ENCODE data around the gene SNED1. TPM values are rescaled to one million over a fixed set of nuclear protein-coding genes. Genes with fewer than 3 reads are reported as not detected.

The SNED1 gene
- polyA plus RNA-seq, 1 donor from 2014 or later = 0.32 TPM

DNA sequence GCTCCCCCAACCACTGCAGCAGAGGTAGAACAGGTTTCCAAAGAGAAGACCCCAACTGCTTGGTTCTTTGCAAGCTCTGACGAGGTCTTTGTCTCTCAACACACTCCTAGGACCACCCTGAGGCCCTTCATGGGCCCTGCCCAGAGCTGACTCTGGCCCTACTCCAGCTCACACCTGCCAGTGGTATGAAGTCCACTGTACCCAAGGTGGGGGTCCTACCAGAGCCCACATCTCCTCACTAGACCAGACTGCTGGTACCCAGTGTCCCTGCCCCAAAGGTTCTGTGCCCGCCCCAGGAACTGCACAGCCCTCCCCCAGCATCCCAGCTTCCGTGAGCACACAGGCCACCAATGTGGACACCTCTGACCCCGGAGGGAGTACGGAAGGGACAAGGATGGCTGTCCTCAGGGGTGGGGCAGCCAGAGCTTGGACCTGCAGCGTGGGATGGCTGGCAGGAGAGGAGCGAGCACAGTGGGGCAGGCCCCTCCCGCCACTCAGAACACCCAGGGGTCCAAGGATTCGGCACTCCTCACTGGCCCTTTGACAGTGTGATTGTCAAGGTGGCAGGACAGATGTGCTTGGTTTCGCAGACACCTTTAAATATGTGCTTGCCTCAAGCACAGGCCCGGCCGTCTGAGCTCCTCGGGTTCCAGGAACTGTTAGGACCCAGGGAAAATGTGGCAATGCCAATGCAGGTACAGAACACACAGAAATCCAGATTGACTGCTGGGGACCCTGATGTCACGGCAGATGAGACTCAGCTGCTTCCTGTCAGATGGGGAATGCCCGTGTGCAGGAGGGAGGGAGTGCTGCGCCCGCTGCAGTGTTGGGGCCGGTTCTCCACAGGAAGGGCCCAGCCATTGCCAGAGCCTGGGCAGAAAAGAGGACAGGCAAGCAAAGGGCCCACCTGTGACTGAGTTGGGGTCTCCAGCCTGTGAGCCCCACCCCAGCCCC lies 52.5 kb downstream of the SNED1 start:
- Histone ChIP-seq H3K4me3 (ENCODE audit: low read length) (no peak overlapping the region), H3K9ac (ENCODE audit: low read length) (no peak overlapping the region), H3K9me2 (ENCODE audit: insufficient read depth, low read length) (no peaks in the 10 kb centered on the region), H2AFZ (ENCODE audit: low read depth, low read length) (no peak overlapping the region), H3F3A (ENCODE audit: insufficient read depth, low read length, poor library complexity, severe bottlenecking) (no peaks in the 10 kb centered on the region), H3K27ac (ENCODE audit: low read length) (no peak overlapping the region), H3K79me2 (replicated peaks; ENCODE audit: insufficient read depth, low read length) (no peaks in the 10 kb centered on the region), H3K9me3 (ENCODE audit: low read length) (no peaks in the 10 kb centered on the region), H3K36me3 (ENCODE audit: insufficient read depth, low read length) (no peaks in the 10 kb centered on the region), H3K4me2 (ENCODE audit: low read length) (no peak overlapping the region), H3K27me3 (ENCODE audit: insufficient read depth, low read depth, low read length) (peaks cover 20% of the 10 kb centered on the region), H4K20me1 (ENCODE audit: insufficient read depth) (no peaks in the 10 kb centered on the region)
- TF ChIP-seq SMC3 (conservative IDR thresholded peaks at IDR 0.05; ENCODE audit: poor library complexity) = no peak
- no peak for TF ChIP-seq MXI1 (conservative IDR thresholded peaks at IDR 0.05; ENCODE audit: poor library complexity, severe bottlenecking)
- TF ChIP-seq TAF1 (IDR thresholded peaks at IDR 0.05; ENCODE audit: low read depth) = no peak
- no peak for TF ChIP-seq POLR2AphosphoS5 (IDR thresholded peaks at IDR 0.05)
- TF ChIP-seq RAD21 (conservative IDR thresholded peaks at IDR 0.05) = no peak
- TF ChIP-seq, protein P1, sequence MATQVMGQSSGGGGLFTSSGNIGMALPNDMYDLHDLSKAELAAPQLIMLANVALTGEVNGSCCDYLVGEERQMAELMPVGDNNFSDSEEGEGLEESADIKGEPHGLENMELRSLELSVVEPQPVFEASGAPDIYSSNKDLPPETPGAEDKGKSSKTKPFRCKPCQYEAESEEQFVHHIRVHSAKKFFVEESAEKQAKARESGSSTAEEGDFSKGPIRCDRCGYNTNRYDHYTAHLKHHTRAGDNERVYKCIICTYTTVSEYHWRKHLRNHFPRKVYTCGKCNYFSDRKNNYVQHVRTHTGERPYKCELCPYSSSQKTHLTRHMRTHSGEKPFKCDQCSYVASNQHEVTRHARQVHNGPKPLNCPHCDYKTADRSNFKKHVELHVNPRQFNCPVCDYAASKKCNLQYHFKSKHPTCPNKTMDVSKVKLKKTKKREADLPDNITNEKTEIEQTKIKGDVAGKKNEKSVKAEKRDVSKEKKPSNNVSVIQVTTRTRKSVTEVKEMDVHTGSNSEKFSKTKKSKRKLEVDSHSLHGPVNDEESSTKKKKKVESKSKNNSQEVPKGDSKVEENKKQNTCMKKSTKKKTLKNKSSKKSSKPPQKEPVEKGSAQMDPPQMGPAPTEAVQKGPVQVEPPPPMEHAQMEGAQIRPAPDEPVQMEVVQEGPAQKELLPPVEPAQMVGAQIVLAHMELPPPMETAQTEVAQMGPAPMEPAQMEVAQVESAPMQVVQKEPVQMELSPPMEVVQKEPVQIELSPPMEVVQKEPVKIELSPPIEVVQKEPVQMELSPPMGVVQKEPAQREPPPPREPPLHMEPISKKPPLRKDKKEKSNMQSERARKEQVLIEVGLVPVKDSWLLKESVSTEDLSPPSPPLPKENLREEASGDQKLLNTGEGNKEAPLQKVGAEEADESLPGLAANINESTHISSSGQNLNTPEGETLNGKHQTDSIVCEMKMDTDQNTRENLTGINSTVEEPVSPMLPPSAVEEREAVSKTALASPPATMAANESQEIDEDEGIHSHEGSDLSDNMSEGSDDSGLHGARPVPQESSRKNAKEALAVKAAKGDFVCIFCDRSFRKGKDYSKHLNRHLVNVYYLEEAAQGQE (IDR thresholded peaks at IDR 0.05; ENCODE audit: borderline replicate concordance) = no peak
- TF ChIP-seq, protein P2, sequence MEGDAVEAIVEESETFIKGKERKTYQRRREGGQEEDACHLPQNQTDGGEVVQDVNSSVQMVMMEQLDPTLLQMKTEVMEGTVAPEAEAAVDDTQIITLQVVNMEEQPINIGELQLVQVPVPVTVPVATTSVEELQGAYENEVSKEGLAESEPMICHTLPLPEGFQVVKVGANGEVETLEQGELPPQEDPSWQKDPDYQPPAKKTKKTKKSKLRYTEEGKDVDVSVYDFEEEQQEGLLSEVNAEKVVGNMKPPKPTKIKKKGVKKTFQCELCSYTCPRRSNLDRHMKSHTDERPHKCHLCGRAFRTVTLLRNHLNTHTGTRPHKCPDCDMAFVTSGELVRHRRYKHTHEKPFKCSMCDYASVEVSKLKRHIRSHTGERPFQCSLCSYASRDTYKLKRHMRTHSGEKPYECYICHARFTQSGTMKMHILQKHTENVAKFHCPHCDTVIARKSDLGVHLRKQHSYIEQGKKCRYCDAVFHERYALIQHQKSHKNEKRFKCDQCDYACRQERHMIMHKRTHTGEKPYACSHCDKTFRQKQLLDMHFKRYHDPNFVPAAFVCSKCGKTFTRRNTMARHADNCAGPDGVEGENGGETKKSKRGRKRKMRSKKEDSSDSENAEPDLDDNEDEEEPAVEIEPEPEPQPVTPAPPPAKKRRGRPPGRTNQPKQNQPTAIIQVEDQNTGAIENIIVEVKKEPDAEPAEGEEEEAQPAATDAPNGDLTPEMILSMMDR (IDR thresholded peaks at IDR 0.05; ENCODE audit: poor library complexity, severe bottlenecking) = no peak
- no peak for TF ChIP-seq EP300 (conservative IDR thresholded peaks at IDR 0.05; ENCODE audit: poor library complexity, severe bottlenecking)
- TF ChIP-seq EZH2 (IDR thresholded peaks at IDR 0.05; ENCODE audit: borderline replicate concordance, insufficient read depth, low read length, poor library complexity, severe bottlenecking) = no peak

DNA sequence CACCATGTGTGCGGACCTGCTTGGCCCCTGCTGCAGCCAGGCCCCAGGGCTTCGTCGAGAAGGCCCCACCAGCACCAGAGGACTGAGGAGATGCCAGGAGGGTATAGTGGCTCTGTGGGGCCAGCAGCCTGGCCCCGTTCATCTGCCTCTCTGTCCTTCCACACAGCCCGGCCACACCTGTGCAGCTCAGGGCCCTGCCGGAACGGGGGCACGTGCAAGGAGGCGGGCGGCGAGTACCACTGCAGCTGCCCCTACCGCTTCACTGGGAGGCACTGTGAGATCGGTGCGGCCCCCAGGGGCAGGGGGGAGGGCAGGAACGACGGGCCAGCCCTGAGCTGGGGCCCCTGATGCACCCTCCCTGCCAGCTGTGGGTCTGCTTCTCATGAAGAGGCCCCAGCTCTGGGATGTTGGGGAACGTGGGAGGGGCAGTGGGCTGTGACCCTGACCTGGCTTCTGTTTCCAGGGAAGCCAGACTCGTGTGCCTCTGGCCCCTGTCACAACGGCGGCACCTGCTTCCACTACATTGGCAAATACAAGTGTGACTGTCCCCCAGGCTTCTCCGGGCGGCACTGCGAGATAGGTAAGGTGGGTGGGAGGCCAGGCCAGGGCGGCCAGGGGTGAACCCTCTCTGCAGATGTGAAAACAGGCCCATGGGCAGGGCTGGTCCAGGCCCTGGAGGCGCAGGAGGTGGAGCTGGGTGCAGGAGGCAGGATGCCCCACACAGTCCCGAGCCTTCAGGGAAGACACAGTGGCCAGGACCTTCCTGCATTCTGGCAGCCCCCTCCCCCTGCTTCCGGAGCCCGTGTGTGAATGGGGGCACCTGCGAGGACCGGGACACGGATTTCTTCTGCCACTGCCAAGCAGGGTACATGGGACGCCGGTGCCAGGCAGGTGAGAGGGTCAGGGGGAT lies 53.4 kb downstream of the SNED1 start:
- no peaks in the 10 kb centered on the region for H4K20me1 ChIP-seq (ENCODE audit: insufficient read depth)
- H3K4me2 ChIP-seq (ENCODE audit: low read length) = no peak overlapping the region

More for the DNA sequence above, 53.4 kb downstream of the SNED1 start:
- Histone ChIP-seq H3K9me2 (ENCODE audit: insufficient read depth, low read length) (no peaks in the 10 kb centered on the region), H3K79me2 (replicated peaks; ENCODE audit: insufficient read depth, low read length) (no peaks in the 10 kb centered on the region), H3K27me3 (ENCODE audit: insufficient read depth, low read depth, low read length) (peaks cover 20% of the 10 kb centered on the region), H2AFZ (ENCODE audit: low read depth, low read length) (no peak overlapping the region), H3K9me3 (ENCODE audit: low read length) (no peaks in the 10 kb centered on the region), H3K4me3 (ENCODE audit: low read length) (no peak overlapping the region), H3F3A (ENCODE audit: insufficient read depth, low read length, poor library complexity, severe bottlenecking) (no peaks in the 10 kb centered on the region), H3K27ac (ENCODE audit: low read length) (no peak overlapping the region), H3K36me3 (ENCODE audit: insufficient read depth, low read length) (no peaks in the 10 kb centered on the region), H3K9ac (ENCODE audit: low read length) (no peak overlapping the region)
- TF ChIP-seq EZH2 (IDR thresholded peaks at IDR 0.05; ENCODE audit: borderline replicate concordance, insufficient read depth, low read length, poor library complexity, severe bottlenecking) (no peak), EP300 (conservative IDR thresholded peaks at IDR 0.05; ENCODE audit: poor library complexity, severe bottlenecking) (no peak), SMC3 (conservative IDR thresholded peaks at IDR 0.05; ENCODE audit: poor library complexity) (no peak), POLR2AphosphoS5 (IDR thresholded peaks at IDR 0.05) (no peak), MXI1 (conservative IDR thresholded peaks at IDR 0.05; ENCODE audit: poor library complexity, severe bottlenecking) (no peak), RAD21 (conservative IDR thresholded peaks at IDR 0.05) (no peak), TAF1 (IDR thresholded peaks at IDR 0.05; ENCODE audit: low read depth) (no peak)
- TF ChIP-seq, protein P2 (IDR thresholded peaks at IDR 0.05; ENCODE audit: poor library complexity, severe bottlenecking) = no peak
- TF ChIP-seq, protein P1 (IDR thresholded peaks at IDR 0.05; ENCODE audit: borderline replicate concordance) = no peak

Measured in neural cell (in vitro differentiated cells).